ENCODE measurements around the gene HTR3A. TPM values are rescaled to one million over a fixed set of nuclear protein-coding genes. Genes with fewer than 3 reads are reported as not detected.

Gene HTR3A
- polyA plus RNA-seq, 1 donor (not counting 4 experiments of a cell fraction or from before 2014, with no cell fraction given) = not detected

GRCh38 chr11:114001416-114001815 lies 26.5 kb downstream of the HTR3A start:
- no peak overlapping the region for H3K4me3 ChIP-seq (ENCODE audit: control insufficient read depth in 2 of 3, extremely low read depth in 1 of 3, insufficient read depth in 2 of 3, low read depth in 1 of 3, low read length in 3 of 3)
- no peaks in the 10 kb centered on the region for H3K4me1 ChIP-seq (ENCODE audit: control insufficient read depth, extremely low read depth, insufficient read depth, low read length)
- no peaks in the 10 kb centered on the region for H3K27me3 ChIP-seq (ENCODE audit: control insufficient read depth, extremely low read depth, insufficient read depth, low read length)
- no peak for TF ChIP-seq EZH2 (IDR thresholded peaks at IDR 0.05; ENCODE audit: low read length)
- TF ChIP-seq, protein P1, sequence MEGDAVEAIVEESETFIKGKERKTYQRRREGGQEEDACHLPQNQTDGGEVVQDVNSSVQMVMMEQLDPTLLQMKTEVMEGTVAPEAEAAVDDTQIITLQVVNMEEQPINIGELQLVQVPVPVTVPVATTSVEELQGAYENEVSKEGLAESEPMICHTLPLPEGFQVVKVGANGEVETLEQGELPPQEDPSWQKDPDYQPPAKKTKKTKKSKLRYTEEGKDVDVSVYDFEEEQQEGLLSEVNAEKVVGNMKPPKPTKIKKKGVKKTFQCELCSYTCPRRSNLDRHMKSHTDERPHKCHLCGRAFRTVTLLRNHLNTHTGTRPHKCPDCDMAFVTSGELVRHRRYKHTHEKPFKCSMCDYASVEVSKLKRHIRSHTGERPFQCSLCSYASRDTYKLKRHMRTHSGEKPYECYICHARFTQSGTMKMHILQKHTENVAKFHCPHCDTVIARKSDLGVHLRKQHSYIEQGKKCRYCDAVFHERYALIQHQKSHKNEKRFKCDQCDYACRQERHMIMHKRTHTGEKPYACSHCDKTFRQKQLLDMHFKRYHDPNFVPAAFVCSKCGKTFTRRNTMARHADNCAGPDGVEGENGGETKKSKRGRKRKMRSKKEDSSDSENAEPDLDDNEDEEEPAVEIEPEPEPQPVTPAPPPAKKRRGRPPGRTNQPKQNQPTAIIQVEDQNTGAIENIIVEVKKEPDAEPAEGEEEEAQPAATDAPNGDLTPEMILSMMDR (optimal IDR thresholded peaks at IDR 0.05 in 1 of 3, IDR thresholded peaks at IDR 0.05 in 1 of 3, conservative IDR thresholded peaks at IDR 0.05 in 1 of 3; ENCODE audit: extremely low read depth in 1 of 3, insufficient read depth in 2 of 3, low read length in 3 of 3) = no peak
- no peak overlapping the region for H2AFZ ChIP-seq (ENCODE audit: control insufficient read depth, low read length)
- no peak overlapping the region for H3K9ac ChIP-seq (ENCODE audit: control insufficient read depth, extremely low read depth, insufficient read depth, low read length)
- H3K4me2 ChIP-seq (ENCODE audit: control insufficient read depth, extremely low read depth, insufficient read depth, low read depth, low read length) = no peak overlapping the region
- H3K36me3 ChIP-seq (ENCODE audit: control insufficient read depth in 2 of 2, extremely low read depth in 1 of 2, insufficient read depth in 2 of 2, low read length in 2 of 2) = no peaks in the 10 kb centered on the region
- no peaks in the 10 kb centered on the region for H3K9me3 ChIP-seq (ENCODE audit: control insufficient read depth, low read depth, low read length)
- H3K9me1 ChIP-seq (ENCODE audit: control insufficient read depth, extremely low read depth, insufficient read depth, low read length) = no peaks in the 10 kb centered on the region
- no peak for FAIRE-seq
- no peak overlapping the region for H3K27ac ChIP-seq (ENCODE audit: control insufficient read depth, insufficient read depth, low read length)
- DNase-seq (ENCODE audit: low read depth, low spot score) = no peak
- dilution Hi-C loops (cut with MboI; ENCODE audit: extremely low pct_ligation_motif_present, low sequenced_read_pairs) = no loop called here
- H4K20me1 ChIP-seq (ENCODE audit: control insufficient read depth, extremely low read depth, insufficient read depth, low read length) = no peaks in the 10 kb centered on the region
- no peaks in the 10 kb centered on the region for H3K79me2 ChIP-seq (ENCODE audit: control insufficient read depth, insufficient read depth, low read length)

DNA sequence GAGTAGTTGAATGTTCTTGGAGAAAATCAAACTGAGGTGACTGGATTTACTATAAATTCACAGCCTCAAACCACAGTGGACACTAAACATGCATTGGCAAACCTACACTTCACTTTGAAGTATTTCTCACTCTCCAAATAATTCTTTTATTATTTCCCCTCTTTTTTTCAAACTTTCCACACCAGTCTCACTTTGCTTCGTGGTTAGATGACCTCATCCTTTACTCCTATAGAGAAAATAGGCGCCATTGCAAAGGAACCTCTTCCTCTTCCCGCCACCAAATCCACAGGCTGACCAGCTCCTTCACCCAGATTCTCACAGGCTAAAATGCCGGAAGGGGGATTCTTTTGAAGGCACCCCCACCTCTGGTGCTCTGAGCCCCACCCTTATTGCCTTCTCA lies 33.4 kb downstream of the HTR3A start:
- Histone ChIP-seq H3K4me2 (ENCODE audit: control insufficient read depth, extremely low read depth, insufficient read depth, low read depth, low read length) (no peak overlapping the region), H3K9me3 (ENCODE audit: control insufficient read depth, low read depth, low read length) (no peaks in the 10 kb centered on the region), H3K9ac (ENCODE audit: control insufficient read depth, extremely low read depth, insufficient read depth, low read length) (no peak overlapping the region), H3K27me3 (ENCODE audit: control insufficient read depth, extremely low read depth, insufficient read depth, low read length) (no peaks in the 10 kb centered on the region), H3K27ac (ENCODE audit: control insufficient read depth, insufficient read depth, low read length) (no peak overlapping the region), H2AFZ (ENCODE audit: control insufficient read depth, low read length) (no peak overlapping the region), H3K9me1 (ENCODE audit: control insufficient read depth, extremely low read depth, insufficient read depth, low read length) (no peaks in the 10 kb centered on the region), H4K20me1 (ENCODE audit: control insufficient read depth, extremely low read depth, insufficient read depth, low read length) (no peaks in the 10 kb centered on the region), H3K79me2 (ENCODE audit: control insufficient read depth, insufficient read depth, low read length) (no peaks in the 10 kb centered on the region), H3K4me1 (ENCODE audit: control insufficient read depth, extremely low read depth, insufficient read depth, low read length) (no peaks in the 10 kb centered on the region), H3K4me3 (ENCODE audit: control insufficient read depth in 2 of 3, extremely low read depth in 1 of 3, insufficient read depth in 2 of 3, low read depth in 1 of 3, low read length in 3 of 3) (no peak overlapping the region), H3K36me3 (ENCODE audit: control insufficient read depth in 2 of 2, extremely low read depth in 1 of 2, insufficient read depth in 2 of 2, low read length in 2 of 2) (no peaks in the 10 kb centered on the region)
- DNase-seq (ENCODE audit: low read depth, low spot score) (no peak), FAIRE-seq (no peak)
- TF ChIP-seq EZH2 (IDR thresholded peaks at IDR 0.05; ENCODE audit: low read length) = no peak
- TF ChIP-seq, protein P1 (optimal IDR thresholded peaks at IDR 0.05 in 1 of 3, IDR thresholded peaks at IDR 0.05 in 1 of 3, conservative IDR thresholded peaks at IDR 0.05 in 1 of 3; ENCODE audit: extremely low read depth in 1 of 3, insufficient read depth in 2 of 3, low read length in 3 of 3) = no peak
- dilution Hi-C loops (cut with MboI; ENCODE audit: extremely low pct_ligation_motif_present, low sequenced_read_pairs) = no loop called here
